PC-3 (cell line): Measurements from ENCODE around the gene NATD1. TPM values are rescaled to one million over a fixed set of nuclear protein-coding genes. Genes with fewer than 3 reads are reported as not detected.
A peak's percentile ranks its signal among the peaks of the same experiment; 100 is the strongest.

ENCODE experiments used
- ATAC-seq: fragments of 200-7000 bp; cut with Tn5 transposase; 2 replicates; pipeline ENCODE4 v1.9.1; 2020; ENCODE audit warnings: mild to moderate bottlenecking, moderate library complexity
- BruUV-seq: library from RNA; stranded (reverse); fragments of 400-500 nt; replicated peaks from 2 replicates; lab custom pipeline; 2021; lab: Mats Ljungman, UMichigan
- CTCF ChIA-PET: fragments of 300-600 bp; sonication (Branson Sonifier 250); formaldehyde crosslinking; loops from one replicate; lab custom pipeline; 2022; ENCODE audit warnings: antibody characterized with exemption; lab: Charles Lee
- POLR2A ChIA-PET: fragments of 300-600 bp; sonication (Branson Sonifier 250); formaldehyde crosslinking; loops from one replicate; lab custom pipeline; 2022; ENCODE audit warnings: antibody characterized with exemption; ENCODE audit not compliant: unreplicated experiment; lab: Charles Lee
- DNase-seq: peaks from one replicate; pipeline ENCODE4 v3.0.0-alpha.2; 2015
- H2AFZ ChIP-seq: fragments of 300-600 bp; sonication (generic); 2 replicates; pipeline ENCODE4 v1.6.0; 2016; ENCODE audit warnings: antibody characterized with exemption, low read length
- H3F3A ChIP-seq: fragments of 300-600 bp; sonication (generic); one replicate; pipeline ENCODE4 v1.6.0; 2017; ENCODE audit warnings: antibody characterized with exemption, low read length, control low read depth, mild to moderate bottlenecking; ENCODE audit not compliant: unreplicated experiment
- H3K27ac ChIP-seq: fragments of 300-600 bp; sonication (generic); 2 replicates; pipeline ENCODE4 v1.5.1; 2016; ENCODE audit warnings: mild to moderate bottlenecking, low read length
- H3K27me3 ChIP-seq: fragments of 300-600 bp; sonication (generic); 2 replicates; pipeline ENCODE4 v1.6.1; 2016; ENCODE audit warnings: low read length, mixed read lengths
- H3K36me3 ChIP-seq: fragments of 300-600 bp; sonication (generic); 2 replicates; pipeline ENCODE4 v1.6.1; 2016; ENCODE audit warnings: low read depth, mixed run types, low read length, mixed read lengths
- H3K4me1 ChIP-seq: fragments of 300-600 bp; sonication (generic); 2 replicates; pipeline ENCODE4 v1.5.1; 2016; ENCODE audit warnings: low read length; ENCODE audit not compliant: insufficient read depth
- H3K4me2 ChIP-seq: fragments of 300-600 bp; sonication (generic); 2 replicates; pipeline ENCODE4 v1.6.0; 2016; ENCODE audit warnings: low read length
- H3K4me3 ChIP-seq: fragments of 300-600 bp; sonication (generic); 2 replicates; pipeline ENCODE4 v1.5.1; 2016; ENCODE audit warnings: mild to moderate bottlenecking, low read length, mixed read lengths
- H3K79me2 ChIP-seq: fragments of 300-600 bp; sonication (generic); 2 replicates; pipeline ENCODE4 v1.6.1; 2017; ENCODE audit warnings: low read length, mixed read lengths
- H3K9ac ChIP-seq: fragments of 300-600 bp; sonication (generic); 2 replicates; pipeline ENCODE4 v1.6.0; 2016; ENCODE audit warnings: mild to moderate bottlenecking, low read length
- H3K9me2 ChIP-seq: fragments of 300-600 bp; sonication (generic); replicated peaks from 2 replicates; pipeline ENCODE4 v1.6.1; 2016; ENCODE audit warnings: mixed run types, low read length, mixed read lengths
- H3K9me3 ChIP-seq: fragments of 300-600 bp; sonication (generic); 2 replicates; pipeline ENCODE4 v1.6.1; 2016; ENCODE audit warnings: low read length, mixed read lengths
- H4K20me1 ChIP-seq: fragments of 300-600 bp; sonication (generic); 2 replicates; pipeline ENCODE4 v1.6.1; 2016; ENCODE audit warnings: low read length, mixed read lengths
- EZH2 ChIP-seq: fragments of 300-600 bp; sonication (generic); IDR thresholded peaks from one replicate; pipeline ENCODE4 v1.6.1; 2017; ENCODE audit warnings: antibody characterized with exemption, mild to moderate bottlenecking, low read length; ENCODE audit not compliant: unreplicated experiment
- EZH2phosphoT487 ChIP-seq: fragments of 300-600 bp; sonication (generic); IDR thresholded peaks from 2 replicates; pipeline ENCODE4 v1.6.1; 2018; ENCODE audit warnings: mild to moderate bottlenecking, antibody characterized with exemption, low read length, borderline replicate concordance
- intact Hi-C: fragments of 100-400 bp; cut with micrococcal nuclease; formaldehyde crosslinking; loops from 2 replicates; pipeline ENCODE4 v1.9.0; 2023
- total RNA-seq: library from RNA; depleted of rRNA; stranded (reverse); fragments of >200 nt; gene quantifications from 2 replicates; pipeline ENCODE4 v1.2.3, GENCODE V29; 2014
- TF ChIP-seq, protein P1 (sequence below): fragments of 300-600 bp; sonication (generic); conservative IDR thresholded peaks from 2 replicates; pipeline ENCODE4 v1.5.1; 2017; ENCODE audit warnings: antibody characterized with exemption, low read depth, mild to moderate bottlenecking, low read length

NATD1 gene
- total RNA-seq, 1 experiment from 2014 or later, result 0.73 TPM

DNA sequence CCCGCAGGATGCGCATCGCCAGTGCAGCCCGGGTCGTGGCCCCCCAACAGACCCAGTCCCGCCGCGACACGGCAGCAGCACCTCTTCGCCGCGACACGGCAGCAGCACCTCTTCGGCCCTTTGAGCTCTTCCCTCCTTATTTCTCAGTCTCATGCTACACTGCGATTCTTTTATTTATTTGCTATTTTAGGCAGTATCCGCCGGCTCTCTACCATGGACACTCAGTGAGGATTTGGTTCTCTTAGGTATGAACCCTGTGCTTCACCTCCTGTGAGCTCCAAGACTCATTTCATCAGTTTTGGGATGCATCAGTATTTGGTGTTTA, 23.0 kb upstream of the NATD1 start:
- no peaks in the 10 kb centered on the region for H3K27me3 ChIP-seq
- H3K36me3 ChIP-seq, result no peaks in the 10 kb centered on the region
- no peaks in the 10 kb centered on the region for H3K79me2 ChIP-seq
- H3K9me3 ChIP-seq, result no peaks in the 10 kb centered on the region
- ChIA-PET CTCF (no interaction called here), POLR2A (no interaction called here)
- H2AFZ ChIP-seq, result peak overlapping the region; percentile 96
- H3K27ac ChIP-seq, result no peak overlapping the region
- BruUV-seq, result no TSS peak
- H4K20me1 ChIP-seq, result no peaks in the 10 kb centered on the region
- no peaks in the 10 kb centered on the region for H3K9me2 ChIP-seq
- no peaks in the 10 kb centered on the region for H3F3A ChIP-seq
- peaks cover 14% of the 10 kb centered on the region for H3K4me1 ChIP-seq
- peak overlapping the region; percentile 70; the same call in 1 of the 2 replicates for H3K4me3 ChIP-seq
- TF ChIP-seq EZH2phosphoT487 (no peak), EZH2 (no peak)
- TF ChIP-seq, protein P1, sequence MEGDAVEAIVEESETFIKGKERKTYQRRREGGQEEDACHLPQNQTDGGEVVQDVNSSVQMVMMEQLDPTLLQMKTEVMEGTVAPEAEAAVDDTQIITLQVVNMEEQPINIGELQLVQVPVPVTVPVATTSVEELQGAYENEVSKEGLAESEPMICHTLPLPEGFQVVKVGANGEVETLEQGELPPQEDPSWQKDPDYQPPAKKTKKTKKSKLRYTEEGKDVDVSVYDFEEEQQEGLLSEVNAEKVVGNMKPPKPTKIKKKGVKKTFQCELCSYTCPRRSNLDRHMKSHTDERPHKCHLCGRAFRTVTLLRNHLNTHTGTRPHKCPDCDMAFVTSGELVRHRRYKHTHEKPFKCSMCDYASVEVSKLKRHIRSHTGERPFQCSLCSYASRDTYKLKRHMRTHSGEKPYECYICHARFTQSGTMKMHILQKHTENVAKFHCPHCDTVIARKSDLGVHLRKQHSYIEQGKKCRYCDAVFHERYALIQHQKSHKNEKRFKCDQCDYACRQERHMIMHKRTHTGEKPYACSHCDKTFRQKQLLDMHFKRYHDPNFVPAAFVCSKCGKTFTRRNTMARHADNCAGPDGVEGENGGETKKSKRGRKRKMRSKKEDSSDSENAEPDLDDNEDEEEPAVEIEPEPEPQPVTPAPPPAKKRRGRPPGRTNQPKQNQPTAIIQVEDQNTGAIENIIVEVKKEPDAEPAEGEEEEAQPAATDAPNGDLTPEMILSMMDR, result no peak
- H3K4me2 ChIP-seq, result peak overlapping the region; percentile 97
- intact Hi-C loops, result no loop called here
- DNase-seq (no peak), ATAC-seq (no peak)
- H3K9ac ChIP-seq, result peak overlapping the region; percentile 74

DNA sequence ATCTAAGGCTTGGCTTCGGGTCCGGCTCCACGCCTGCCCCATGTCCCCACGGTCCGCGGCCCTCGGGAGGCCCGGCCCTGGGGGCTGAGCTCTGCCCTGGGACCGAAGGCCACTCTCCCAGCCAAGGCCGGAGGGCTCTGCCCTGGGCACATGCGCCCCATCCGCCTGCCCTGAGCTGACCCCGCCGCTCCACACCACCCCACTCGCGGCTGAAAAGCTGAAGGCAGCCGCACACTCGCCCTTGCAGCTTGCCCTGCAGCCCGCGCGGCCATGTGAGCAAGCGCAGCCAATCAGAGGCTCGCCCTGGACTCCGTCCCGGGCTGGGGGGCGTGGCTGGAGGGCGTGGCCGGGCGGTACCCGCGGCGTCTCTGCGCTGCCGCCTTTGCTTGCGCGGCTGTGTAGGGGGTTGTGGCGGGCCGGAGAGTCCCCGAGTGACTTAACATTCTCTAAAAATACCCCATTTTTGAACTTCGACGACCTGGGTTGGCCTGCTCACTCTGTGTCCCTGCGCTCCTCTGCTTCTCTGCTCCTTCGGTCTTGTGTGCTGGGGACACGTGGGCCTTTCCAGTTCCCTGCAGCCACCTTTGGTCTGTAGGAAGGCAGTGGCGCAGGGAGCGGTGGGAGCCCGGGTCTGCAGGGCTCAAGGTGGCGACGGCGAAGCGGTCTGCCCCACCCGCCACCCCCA, 22.5 kb upstream of the NATD1 start:
- Histone ChIP-seq H3F3A (no peaks in the 10 kb centered on the region), H3K27ac (no peak overlapping the region), H3K9me2 (no peaks in the 10 kb centered on the region), H3K4me2 (peak overlapping the region; percentile 97), H3K27me3 (no peaks in the 10 kb centered on the region), H4K20me1 (no peaks in the 10 kb centered on the region), H3K36me3 (no peaks in the 10 kb centered on the region), H3K9me3 (no peaks in the 10 kb centered on the region), H3K9ac (peak overlapping the region; percentile 74), H3K79me2 (no peaks in the 10 kb centered on the region), H3K4me3 (peak overlapping the region; percentile 70), H3K4me1 (peaks cover 14% of the 10 kb centered on the region), H2AFZ (peak overlapping the region; percentile 96)
- intact Hi-C loops, result no loop called here
- DNase-seq (peak; percentile 91), ATAC-seq (peak; percentile 86)
- ChIA-PET POLR2A (no interaction called here), CTCF (no interaction called here)
- no TSS peak for BruUV-seq
- TF ChIP-seq EZH2, result no peak
- TF ChIP-seq, protein P1, result no peak
- TF ChIP-seq EZH2phosphoT487, result no peak

DNA sequence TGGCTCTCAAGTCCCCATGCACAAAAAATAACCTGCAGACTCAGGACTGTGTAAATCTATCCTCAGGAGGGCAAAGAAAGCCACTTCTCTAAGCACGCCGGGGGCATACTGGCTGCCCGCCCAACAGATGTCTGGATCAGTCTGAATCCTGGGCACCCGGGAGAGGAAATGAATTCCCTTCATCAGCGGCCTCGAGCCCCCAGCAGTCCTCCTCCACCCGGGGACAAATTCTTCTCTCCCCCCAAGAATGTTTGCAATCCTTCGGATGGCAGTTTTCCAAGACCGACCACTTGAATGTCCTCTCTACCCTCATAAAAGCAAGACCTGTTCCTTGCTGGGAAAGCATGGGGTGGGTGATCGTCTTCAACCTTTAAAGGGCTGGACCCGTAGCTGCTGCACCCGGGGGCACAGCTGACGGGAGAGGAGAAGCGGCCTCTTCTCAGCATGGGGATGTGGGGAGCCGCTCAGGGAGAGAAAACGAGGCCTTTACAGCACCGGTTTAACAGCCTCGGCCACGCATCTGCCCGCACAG, 21.9 kb upstream of the NATD1 start:
- no peak for ATAC-seq
- BruUV-seq, result no TSS peak
- H4K20me1 ChIP-seq, result no peaks in the 10 kb centered on the region
- H3K9me3 ChIP-seq, result no peaks in the 10 kb centered on the region
- peak overlapping the region; percentile 70 for H3K4me3 ChIP-seq
- H2AFZ ChIP-seq, result peak overlapping the region; percentile 96
- no peaks in the 10 kb centered on the region for H3K27me3 ChIP-seq
- H3K27ac ChIP-seq, result no peak overlapping the region
- DNase-seq, result no peak
- POLR2A ChIA-PET, result no interaction called here
- H3K4me1 ChIP-seq, result peaks cover 14% of the 10 kb centered on the region
- CTCF ChIA-PET, result no interaction called here
- H3K4me2 ChIP-seq, result peak overlapping the region; percentile 97
- no peaks in the 10 kb centered on the region for H3K79me2 ChIP-seq
- H3K36me3 ChIP-seq, result no peaks in the 10 kb centered on the region
- H3K9ac ChIP-seq, result peak overlapping the region; percentile 74
- intact Hi-C loops, result no loop called here
- TF ChIP-seq, protein P1, result no peak
- no peak for TF ChIP-seq EZH2
- no peak for TF ChIP-seq EZH2phosphoT487
- no peaks in the 10 kb centered on the region for H3F3A ChIP-seq
- no peaks in the 10 kb centered on the region for H3K9me2 ChIP-seq
